ENCODE results near the gene TSBP1.

TSBP1 gene

GRCh38 chr6:32353348-32353747, 18.4 kb downstream of the TSBP1 start:
- TF ChIP-seq CTCF (conservative IDR thresholded peaks at IDR 0.05; ENCODE audit: low read depth, low read length): no peak
- no peak for DNase-seq (ENCODE audit: low read depth)
- H3K4me3 ChIP-seq (ENCODE audit: low read length): no peak overlapping the region

GRCh38 chr6:32340242-32340641, 31.5 kb downstream of the TSBP1 start:
- no peak overlapping the region for H3K4me3 ChIP-seq (ENCODE audit: low read length)
- DNase-seq (ENCODE audit: low read depth): no peak
- TF ChIP-seq CTCF (conservative IDR thresholded peaks at IDR 0.05; ENCODE audit: low read depth, low read length): no peak

- H3K4me3 ChIP-seq (ENCODE audit: low read length): no peak overlapping the region
- DNase-seq (ENCODE audit: low read depth): no peak
- no peak for TF ChIP-seq CTCF (conservative IDR thresholded peaks at IDR 0.05; ENCODE audit: low read depth, low read length)
These were observed 34.4 kb downstream of the TSBP1 start for GRCh38 chr6:32337186-32337805.

GRCh38 chr6:32332433-32332832, 39.3 kb downstream of the TSBP1 start:
- H3K4me3 ChIP-seq (ENCODE audit: low read length): no peak overlapping the region
- TF ChIP-seq CTCF (conservative IDR thresholded peaks at IDR 0.05; ENCODE audit: low read depth, low read length): no peak
- no peak for DNase-seq (ENCODE audit: low read depth)

- no peak for DNase-seq (ENCODE audit: low read depth)
- no peak for TF ChIP-seq CTCF (conservative IDR thresholded peaks at IDR 0.05; ENCODE audit: low read depth, low read length)
- no peak overlapping the region for H3K4me3 ChIP-seq (ENCODE audit: low read length)
These were observed 42.6 kb downstream of the TSBP1 start for GRCh38 chr6:32329141-32329540.

- TF ChIP-seq CTCF (conservative IDR thresholded peaks at IDR 0.05; ENCODE audit: low read depth, low read length): no peak
- H3K4me3 ChIP-seq (ENCODE audit: low read length): no peak overlapping the region
- no peak for DNase-seq (ENCODE audit: low read depth)
These were observed 44.6 kb downstream of the TSBP1 start for GRCh38 chr6:32327103-32327502.

GRCh38 chr6:32318501-32318900, 53.2 kb downstream of the TSBP1 start:
- DNase-seq (ENCODE audit: low read depth): no peak
- no peak overlapping the region for H3K4me3 ChIP-seq (ENCODE audit: low read length)
- TF ChIP-seq CTCF (conservative IDR thresholded peaks at IDR 0.05; ENCODE audit: low read depth, low read length): no peak

Data from retinal pigment epithelial cell (primary cell).